HG02798 (cell line): Measurements from ENCODE around the gene TTC9B.
"Not testable (repeated sequence)": the region's sequence is repeated elsewhere in the genome, so short reads cannot be mapped to it uniquely, and the experiment has no call there.

Experiments
- ATAC-seq: cut with Tn5 transposase; IDR thresholded peaks from one replicate; pipeline ENCODE4 v1.9.1; 2021; ENCODE audit warnings: mild to moderate bottlenecking; ENCODE audit not compliant: unreplicated experiment, poor library complexity

Gene TTC9B

DNA sequence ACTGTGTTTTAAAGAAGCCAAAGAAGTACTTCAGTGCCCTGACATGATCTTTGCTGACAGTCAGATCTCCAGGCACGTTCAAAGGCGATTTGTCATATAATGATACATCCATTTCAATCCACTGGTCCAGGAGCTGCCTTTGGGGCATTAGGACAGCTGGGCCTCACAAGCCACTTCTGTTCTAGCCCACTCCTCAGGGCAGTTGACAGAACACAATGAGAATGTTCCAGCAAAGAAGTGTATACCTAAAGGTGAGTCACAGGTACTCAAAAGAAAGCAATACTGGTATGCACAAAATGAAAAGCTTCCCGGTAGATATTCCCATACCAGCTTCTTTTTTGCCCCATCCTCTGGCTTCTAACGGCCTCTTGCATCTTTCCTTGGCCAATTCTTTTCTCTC is 39.4 kb downstream of the TTC9B start:
- no peak for ATAC-seq

DNA sequence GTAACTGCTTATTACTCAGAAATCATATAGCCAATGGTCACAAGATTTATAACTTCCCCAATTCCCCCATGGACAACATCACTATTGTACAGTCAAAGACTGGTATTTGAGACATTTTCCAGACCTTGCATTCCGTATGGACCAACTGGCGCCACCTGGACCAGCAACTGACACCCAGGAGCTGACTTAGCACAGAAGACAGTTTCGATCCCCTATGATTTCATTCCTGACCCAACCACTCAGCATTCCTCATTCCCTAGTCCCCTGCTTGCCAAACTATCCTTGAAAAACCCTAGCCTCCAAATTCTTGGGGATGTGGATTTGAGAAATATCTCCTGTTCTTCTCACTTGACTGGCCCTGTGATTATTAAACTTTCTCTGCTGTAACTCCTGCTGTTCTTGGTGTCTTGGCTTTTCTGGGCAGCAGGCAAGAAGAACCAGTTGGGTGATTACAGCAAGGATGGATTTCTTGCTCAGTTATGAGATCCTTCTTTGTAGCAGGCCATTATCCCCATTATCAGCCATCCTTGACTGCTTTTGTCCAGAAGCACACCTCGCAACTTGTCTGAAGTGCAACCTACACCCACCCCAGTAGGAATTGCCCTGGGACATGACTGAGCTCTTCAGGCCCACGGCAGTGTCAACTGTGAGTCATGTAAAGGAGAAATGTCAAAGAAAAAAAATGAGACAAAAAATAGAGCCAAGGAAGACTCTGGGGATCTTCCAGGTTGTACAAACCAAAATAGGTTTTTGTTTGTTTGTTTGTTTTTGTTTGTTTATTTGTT is 40.7 kb downstream of the TTC9B start:
- no peak for ATAC-seq

GRCh38 chr19:40175820-40176219 is 42.4 kb downstream of the TTC9B start:
- no peak for ATAC-seq

GRCh38 chr19:40174092-40174491 is 44.1 kb downstream of the TTC9B start:
- no peak for ATAC-seq

GRCh38 chr19:40171293-40171692 is 46.9 kb downstream of the TTC9B start:
- ATAC-seq: not testable (repeated sequence)

DNA sequence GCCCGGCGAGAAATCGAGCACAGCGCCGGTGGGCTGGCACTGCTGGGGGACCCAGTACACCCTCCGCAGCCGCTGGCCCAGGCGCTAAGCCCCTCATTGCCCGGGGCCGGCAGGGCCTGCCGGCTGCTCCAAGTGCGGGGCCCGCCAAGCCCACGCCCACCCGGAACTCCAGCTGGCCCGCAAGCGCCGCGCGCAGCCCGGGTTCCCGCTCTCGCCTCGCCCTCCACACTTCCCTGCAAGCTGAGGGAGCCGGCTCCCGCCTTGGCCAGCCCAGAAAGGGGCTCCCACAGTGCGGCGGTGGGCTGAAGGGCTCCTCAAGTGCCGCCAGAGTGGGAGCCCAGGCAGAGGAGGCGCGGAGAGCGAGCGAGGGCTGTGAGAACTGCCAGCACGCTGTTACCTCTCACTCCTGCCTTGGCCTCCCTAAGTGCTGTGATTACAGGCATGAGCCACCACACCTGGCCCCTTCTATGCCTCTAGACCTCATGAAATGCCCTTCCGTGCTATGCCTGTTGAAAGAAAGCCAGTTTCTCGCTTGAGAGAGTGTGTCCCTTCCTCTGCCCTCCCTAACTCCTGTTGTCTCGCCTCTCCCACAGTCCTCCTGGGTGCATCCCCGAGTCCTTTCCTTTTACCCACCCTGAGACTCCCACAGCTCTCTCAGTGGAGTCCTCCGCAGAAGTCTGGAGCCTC is 47.7 kb downstream of the TTC9B start:
- not testable (repeated sequence) for ATAC-seq

DNA sequence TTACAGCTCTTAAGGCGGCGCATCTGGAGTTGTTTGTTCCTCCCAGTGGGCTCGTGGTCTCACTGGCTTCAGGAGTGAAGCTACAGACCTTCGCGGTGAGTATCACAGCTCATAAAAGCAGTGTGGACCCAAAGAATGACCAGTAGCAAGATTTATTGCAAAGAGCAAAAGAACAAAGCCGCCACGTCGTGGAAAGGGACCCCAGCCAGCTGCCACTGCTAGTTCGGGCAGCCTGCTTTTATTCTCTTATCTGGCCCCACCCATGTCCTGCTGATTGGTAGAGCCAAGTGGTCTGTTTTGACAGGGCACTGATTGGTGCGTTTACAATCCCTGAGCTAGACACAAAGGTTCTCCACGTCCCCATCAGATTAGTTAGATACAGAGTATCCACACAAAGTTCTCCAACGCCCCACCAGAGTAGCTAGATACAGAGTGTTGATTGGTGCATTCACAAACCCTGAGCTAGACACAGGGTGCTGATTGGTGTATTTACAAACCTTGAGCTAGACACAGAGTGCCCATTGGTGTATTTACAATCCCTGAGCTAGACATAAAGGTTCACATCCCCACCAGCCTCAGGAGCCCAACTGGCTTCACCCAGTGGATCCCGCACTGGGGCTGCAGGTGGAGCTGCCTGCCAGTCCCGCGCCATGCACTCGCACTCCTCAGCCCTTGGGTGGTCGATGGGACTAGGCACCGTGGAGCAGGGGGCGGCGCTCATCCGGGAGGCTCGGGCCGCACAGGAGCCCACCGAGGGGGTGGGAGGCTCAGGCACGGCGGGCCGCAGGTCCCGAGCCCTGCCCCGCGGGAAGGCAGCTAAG is 48.5 kb downstream of the TTC9B start:
- ATAC-seq: not testable (repeated sequence)
